ENCODE measurements around the gene PSMB7. TPM values are rescaled to one million over a fixed set of nuclear protein-coding genes. Genes with fewer than 3 reads are reported as not detected.

PSMB7 gene
- total RNA-seq, 1 donor from 2014 or later = 87.6 TPM

DNA sequence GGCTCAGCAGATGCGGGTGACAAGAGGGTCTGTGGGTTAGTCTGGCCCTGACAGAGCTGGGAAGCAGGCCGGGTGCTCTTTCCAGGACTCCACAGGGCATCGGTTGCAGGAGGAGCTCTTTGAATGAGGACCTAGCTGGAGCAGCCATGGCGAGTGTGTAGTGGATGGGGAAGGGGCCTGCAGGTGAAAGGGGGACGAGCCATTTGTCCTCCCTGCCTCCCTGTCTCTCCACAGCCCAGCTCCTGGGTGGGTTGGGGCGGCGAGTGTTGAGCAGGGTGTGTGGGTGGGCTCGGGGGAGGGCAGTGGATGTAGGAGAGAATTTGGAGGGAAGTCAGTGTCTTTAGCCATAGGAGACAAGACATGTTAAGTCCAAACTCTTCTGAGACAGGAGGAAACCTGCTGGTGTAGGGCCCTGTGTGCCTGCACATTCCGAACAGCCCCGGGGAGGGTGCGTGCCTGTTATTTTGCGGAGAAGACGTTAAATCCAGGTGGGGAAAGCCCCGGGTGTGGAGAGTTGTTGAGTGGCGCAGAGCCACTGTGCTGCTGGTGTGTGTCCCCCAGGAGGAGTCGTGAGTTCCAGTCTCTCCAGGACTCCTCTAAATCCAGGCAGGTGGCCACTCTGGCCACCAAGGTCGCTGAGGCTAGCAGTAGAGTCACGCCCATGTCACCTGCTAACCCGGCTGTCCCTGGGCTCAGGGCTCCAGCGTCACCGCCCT is 73.6 kb downstream of the PSMB7 start:
- no peak for DNase-seq (ENCODE audit: low spot score)
- intact Hi-C loops (cut with DNase I) = no loop called here
- no peak for ATAC-seq

DNA sequence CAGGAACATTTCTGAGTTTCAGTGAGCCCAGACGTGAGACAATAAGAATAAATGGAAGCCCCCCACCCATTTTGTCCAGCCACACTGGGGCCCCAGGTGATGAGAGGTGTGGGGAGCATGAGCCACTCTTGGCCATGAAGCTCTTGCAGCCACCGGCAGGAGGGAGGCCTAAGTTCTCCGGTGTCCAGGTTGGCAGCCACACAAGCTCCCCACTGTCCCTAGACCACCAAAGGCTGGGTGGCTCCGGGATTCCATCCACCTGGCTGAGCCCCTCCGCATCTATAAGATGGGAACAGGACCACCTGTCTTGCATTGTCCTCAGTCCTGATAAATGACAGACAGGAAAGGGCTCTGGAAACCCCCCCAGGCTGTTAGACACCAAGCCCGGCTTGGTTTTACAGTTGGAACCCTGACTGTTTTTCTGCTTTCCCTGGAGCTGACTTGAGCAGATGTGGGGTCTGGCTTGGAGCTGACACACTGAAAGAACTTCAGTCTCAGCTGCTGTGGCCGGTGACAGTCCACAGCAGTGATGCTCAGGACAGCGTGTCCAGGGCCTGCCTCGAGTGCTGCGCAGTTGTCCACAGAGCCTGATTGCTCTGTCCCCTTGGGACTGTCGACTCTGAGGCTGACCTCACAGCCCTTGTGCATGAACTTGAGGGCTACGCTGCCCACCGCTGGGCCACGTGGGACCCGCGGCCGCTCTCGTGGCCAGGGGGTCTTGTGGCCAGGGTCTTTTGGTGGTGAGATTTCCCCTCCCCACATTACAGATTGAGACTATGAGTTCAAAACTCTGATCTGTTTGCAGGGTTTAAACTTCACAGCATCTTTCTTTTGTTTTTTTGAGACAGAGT is 74.8 kb downstream of the PSMB7 start:
- ATAC-seq (no peak), DNase-seq (ENCODE audit: low spot score) (no peak)
- intact Hi-C loops (cut with DNase I) = no loop called here

DNA sequence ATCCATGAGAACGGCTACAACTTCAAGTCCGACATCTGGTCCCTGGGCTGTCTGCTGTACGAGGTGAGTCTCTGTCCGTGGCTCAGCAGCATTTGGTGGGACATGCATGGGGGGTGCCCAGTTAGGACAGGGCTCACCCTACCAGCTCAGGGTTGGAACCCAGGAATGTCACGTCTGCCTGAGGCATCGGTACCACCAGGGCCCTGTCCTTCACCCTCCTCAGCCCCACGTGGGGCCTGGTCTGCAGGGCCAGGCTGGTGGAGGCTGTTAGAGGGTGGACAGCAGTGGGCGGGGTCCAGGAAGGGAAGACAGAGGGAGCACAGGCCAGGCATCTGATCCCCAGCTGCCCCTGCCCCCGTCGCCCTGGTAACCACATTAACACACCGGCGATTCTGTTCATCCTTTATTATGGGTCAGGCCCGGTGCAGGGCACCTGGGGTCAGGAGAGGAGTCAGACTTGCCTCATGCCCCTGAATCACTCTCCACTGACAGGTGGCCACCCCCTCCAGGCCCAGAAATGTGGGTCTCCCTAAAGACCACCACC is 75.6 kb downstream of the PSMB7 start:
- ATAC-seq = no peak
- intact Hi-C loops (cut with DNase I) = no loop called here
- DNase-seq (ENCODE audit: low spot score) = no peak

DNA sequence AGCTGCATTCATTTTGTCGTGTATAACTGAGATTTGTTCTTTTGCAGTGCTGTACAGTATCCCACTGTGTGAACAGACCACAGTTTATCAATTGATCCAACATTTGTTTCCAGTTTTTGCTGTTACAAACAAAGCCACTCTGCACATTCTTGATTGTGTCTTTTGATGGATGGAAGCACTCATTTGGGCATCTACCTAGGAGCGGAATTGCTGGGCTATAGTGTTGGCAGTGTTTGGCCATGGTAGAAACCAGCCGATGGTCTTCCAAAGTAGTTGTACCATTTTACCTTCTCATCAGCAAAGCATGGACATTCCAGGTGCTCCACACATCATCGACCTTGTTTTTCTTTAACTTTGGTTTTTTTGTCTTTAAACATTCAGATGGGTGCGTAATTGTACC is 77.7 kb downstream of the PSMB7 start:
- no peak for DNase-seq (ENCODE audit: low spot score)
- intact Hi-C loops (cut with DNase I) = no loop called here
- ATAC-seq = no peak

DNA sequence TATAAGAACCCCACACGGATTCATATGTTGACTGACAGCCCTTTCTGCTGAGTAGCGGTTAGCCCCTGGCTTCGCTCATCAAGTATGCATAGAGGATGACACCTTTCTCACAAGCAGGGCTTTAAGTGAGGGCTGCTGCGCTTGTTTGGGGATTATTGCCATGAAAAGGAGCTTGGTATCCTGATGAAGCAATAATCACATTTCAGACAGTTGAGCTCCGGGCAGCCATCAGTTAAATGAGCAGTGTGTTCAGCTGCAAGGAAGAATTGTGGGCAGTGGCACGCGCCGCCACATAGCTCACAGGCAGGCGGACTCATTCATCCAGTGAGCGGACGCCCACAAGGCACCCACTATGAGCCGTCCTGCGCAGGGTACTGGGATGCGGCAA is 79.9 kb downstream of the PSMB7 start:
- intact Hi-C loops (cut with DNase I) = no loop called here
- ATAC-seq (peak; percentile 35), DNase-seq (ENCODE audit: low spot score) (no peak)

DNA sequence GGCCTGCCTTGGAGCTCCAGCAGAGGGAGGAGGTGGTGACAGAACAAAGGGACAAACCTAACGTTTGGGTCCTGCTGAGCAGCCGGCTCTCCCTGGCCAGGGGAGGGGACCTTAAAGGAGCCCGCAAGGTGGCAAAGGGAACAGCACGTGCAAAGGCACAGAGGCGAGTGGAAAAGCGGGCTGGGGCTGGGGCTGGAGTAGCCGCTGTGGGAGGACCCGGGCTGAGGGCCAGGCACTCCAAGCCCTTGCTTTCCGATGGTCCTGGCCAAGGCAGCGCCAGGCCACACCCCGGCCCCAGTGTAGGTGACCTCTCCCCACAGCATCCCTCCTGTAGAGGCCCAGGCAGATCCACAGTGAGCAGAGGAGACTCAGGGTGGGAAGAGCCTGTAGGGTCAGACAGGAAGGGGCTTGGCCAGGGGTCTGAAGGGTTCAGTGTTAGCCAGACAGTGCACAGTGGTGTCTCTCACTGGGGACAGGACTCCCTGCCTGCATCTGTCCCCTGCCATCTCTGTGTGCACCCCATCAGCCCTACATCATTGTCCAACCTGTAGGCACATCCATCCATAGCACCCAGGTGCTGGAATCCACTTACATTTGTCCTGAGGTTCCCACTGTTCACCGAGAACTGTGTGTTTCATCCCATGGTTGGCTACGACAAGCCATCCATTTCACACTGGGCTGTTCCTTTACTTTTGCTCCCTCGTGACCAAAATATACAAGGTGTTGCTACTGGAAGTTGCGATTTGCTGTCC is 80.5 kb downstream of the PSMB7 start:
- intact Hi-C loops (cut with DNase I) = no loop called here
- DNase-seq (ENCODE audit: low spot score) (no peak), ATAC-seq (no peak)

DNA sequence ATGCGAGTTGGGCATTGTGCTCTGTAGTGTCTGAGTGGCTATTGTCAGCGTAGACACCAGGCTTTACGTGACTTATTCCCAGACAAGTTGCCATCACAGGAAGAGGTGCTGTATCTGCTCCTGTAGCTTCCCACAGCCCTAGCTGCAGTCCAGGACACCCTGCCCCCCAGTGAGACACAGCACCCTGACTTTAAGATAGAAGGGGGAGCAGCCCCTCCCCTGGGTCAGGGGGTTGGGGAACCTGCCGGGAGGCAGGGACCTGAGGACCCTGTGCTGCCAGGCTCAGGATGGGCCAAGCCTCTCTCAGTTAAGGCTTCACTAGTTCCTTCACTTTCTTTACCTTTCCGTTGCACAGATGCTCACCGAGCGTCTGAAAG is 82.1 kb downstream of the PSMB7 start:
- intact Hi-C loops (cut with DNase I) = no loop called here
- DNase-seq (ENCODE audit: low spot score) (no peak), ATAC-seq (no peak)

DNA sequence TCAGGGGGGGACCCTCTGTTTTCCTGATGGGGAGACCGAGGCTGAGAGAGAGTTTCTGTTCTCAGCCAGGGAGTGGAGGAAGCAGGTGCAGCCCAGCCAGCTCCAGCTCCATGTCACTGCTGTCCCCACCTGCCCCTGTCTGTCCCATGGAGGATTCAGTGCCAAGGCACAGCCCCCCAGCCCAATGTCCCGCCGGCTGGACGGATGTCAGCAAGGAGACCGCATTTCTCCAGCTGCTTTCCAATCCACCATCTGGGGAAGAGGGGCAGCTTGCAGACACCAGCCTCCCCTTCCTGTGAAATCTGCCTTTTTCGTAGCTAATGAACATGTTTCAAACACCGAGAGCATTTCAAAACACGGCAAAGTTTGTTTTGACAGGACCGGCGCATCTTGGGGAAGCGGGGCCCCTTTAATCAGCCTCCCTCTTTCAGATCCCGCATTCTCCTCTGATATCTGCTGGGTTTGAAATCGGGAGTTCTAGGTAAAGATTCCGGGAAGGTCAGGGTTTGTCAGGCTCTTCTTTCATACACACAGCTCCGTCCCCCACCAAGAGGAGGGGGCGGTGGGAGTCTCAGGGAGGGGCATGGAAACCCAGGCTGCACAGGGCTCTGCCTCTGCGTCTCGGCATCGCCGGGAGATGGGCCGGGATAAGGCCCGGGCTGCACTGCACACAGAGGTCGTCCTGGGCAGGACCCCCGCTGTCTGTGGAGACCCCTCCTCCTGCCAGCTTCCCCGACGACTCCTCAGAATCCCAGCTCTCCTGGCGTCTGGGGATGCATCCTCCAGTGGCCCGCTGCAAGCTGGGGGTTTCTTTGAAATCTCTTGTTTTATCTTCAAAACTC is 82.7 kb downstream of the PSMB7 start:
- ATAC-seq = no peak
- intact Hi-C loops (cut with DNase I) = no loop called here
- DNase-seq (ENCODE audit: low spot score) = no peak

DNA sequence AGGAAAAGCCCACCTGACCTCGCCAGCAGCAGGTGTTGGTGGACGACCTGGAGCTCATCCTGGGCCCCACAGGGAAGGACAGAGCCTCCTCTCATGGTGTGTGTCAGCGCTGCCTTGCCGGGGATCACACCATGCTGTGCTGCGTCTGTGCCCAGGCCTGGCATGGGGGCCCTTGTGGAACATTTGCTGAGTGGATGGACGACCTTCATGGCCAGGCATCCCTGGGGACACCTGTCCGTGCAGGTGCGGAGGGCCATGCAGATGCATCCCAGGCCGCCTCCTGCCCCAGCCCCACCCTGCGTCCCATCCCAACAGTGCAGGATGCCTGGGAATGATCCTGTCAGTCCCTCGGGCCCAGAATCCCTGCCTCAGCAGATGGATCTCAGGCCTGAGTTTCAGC is 83.7 kb downstream of the PSMB7 start:
- no peak for DNase-seq (ENCODE audit: low spot score)
- intact Hi-C loops (cut with DNase I) = no loop called here
- ATAC-seq = no peak

DNA sequence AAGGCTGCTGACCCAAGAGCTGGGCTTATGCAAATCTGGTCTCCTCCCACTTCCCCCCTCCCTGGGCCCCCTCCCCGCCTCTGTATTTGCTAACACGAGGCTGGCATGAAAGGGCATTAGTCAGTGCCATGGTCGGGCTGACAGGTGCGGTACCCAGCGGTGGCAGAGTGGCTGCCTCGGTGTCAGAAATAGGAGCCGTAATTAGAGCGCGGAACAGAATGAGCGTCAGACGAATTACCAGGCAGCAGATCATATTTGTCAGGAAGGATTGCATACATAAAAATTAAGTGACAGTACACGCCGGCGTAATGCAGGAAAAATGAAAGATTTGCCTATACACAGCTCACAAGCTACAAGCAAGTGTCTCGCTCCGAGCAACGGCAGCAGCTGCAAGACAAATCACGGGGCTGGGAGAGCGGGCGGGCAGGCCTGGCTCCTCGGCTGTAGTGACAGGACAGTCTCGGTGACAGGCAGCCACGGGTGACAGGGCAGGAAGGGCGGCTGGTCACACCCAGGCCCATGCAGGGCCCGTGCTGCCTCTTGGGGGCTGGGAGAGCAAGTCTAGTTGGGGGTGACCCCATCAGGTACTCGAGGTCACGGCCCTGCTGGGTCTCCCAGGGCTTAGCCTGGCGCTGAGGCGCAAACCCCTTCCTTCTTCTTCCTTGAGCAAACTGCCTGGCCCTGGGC is 85.1 kb downstream of the PSMB7 start:
- intact Hi-C loops (cut with DNase I) = no loop called here
- DNase-seq (ENCODE audit: low spot score) = no peak
- ATAC-seq = no peak

DNA sequence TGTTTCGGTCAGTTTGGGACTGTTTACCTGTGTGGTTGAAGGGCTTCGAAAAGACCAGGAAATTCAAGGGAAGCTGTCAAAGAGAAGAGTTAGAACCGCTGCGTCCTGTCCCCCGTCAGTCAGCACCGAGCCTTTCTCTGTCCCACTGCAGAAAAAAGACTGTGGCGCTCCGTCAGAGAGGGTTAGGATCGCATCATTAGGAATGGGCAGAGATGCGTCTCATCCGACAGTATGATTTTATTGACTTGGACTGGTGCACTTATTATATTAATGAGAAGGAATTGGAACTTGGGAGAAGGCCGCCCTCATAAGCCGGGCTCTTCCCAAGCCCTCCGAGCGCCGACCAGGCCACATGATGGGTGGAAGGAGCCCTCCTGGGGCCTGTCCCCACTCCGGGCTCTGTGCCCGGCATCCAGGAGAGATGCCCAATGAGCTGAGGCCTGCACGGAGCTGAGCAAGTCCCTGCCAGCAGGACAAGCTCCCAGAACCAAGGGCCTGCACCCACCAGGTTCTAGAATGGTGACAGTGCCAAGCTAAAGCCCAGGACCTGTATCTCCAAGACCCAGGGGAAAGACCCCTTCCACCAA is 85.9 kb downstream of the PSMB7 start:
- ATAC-seq (no peak), DNase-seq (ENCODE audit: low spot score) (no peak)
- intact Hi-C loops (cut with DNase I) = no loop called here

DNA sequence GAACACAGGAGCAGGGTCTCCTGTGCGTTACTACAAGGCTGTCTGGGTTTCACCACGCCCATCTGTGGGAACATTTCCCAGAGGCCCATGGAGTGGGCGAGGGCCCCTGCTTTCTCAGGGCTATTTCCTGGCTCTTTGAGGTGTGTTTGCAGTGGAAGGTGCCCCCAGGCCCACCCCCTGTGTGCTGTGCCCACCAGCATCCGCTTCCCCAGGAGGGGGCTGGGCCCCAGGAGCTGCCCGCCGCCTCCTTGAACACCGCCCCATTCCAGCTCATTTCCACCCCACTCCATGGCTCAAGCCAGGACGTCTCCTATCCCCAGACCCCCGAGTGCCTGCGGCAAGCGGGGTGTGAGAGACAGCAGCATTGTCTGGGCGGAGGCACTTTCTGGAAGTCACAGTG is 87.0 kb downstream of the PSMB7 start:
- DNase-seq (ENCODE audit: low spot score) (no peak), ATAC-seq (no peak)
- intact Hi-C loops (cut with DNase I) = no loop called here

DNA sequence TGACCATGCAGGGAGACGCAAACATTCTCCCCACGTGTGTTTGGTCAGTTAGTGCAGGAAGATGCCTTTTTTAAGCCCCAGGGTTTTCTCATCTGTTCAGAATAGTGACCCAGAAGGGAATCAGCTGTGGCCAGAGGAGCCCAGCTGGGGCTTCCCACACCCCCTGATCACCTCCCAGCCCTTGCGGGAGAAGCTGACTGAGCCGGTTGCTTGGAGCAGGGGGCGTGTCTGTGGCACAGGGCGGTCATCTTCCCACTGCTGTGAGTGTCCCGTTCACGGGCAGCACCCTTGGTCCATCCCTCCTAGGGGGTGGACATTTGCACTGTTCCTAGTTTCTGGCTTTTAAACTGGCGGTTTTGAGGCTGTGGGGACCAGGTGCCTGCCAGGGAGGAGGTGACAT is 87.8 kb downstream of the PSMB7 start:
- ATAC-seq = no peak
- intact Hi-C loops (cut with DNase I) = no loop called here
- no peak for DNase-seq (ENCODE audit: low spot score)

DNA sequence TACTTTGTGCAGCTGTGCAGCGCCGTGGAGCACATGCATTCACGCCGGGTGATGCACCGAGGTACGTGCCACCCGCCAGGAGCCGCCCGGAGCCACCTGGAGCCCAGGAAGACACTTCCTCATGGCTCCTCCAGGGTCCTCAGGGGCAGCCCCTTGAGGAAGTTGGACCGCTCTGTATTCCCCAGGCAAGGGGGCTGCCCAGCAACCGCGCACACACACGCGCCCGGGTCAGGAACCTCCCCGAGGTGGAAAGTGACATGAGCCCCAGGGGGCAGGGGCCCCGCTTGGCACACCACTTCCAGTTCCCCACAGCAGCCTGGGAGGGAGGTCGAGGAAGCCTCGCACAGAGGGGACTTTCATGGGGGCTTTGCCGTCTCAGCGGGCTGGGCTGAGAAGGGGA is 88.9 kb downstream of the PSMB7 start:
- ATAC-seq (no peak), DNase-seq (ENCODE audit: low spot score) (no peak)
- intact Hi-C loops (cut with DNase I) = no loop called here

DNA sequence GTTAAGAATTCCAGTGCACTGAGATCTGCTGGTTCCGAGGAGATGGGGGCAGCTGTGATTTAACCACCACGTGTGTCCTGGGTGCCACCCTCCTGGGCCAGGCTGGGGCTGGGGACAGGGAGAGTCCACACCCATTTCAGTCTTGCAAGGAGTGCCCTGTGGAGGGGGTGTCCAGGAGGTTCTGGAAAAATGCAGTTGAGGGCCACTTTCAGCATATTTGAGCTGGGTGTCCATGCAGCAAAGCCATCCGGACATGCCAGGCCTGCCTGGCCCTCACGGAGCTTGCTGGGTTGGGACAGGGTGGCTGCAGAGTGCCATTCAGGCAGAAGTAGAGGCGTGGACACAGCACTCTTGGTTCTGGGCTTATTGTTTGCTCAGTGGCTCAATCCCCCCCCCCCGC is 89.4 kb downstream of the PSMB7 start:
- intact Hi-C loops (cut with DNase I) = no loop called here
- ATAC-seq (no peak), DNase-seq (ENCODE audit: low spot score) (no peak)

DNA sequence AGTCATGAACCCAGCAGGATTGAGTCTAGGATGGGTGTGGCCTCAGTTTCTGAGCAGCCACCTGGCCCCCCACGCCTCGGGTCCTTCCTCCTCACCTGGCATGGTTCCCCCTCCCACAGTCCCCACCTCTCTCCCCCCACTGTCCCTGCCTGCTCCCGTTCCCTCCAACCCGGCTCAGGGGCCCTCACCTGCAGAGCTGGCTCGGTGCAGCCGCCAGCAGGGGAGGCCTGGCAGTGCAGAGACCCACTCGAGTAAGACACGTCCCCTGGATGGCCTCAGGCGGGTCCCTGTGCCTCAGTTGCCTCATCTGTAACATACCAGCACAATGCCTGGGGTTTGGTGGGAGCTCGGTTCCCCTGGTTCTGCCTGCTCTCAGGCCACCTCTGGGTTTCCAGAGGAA is 91.3 kb downstream of the PSMB7 start:
- ATAC-seq = no peak
- intact Hi-C loops (cut with DNase I) = loop anchor here (5.0 kb wide), 1 partner anchor 197 kb away; no protein-coding TSS in a partner anchor
- no peak for DNase-seq (ENCODE audit: low spot score)

DNA sequence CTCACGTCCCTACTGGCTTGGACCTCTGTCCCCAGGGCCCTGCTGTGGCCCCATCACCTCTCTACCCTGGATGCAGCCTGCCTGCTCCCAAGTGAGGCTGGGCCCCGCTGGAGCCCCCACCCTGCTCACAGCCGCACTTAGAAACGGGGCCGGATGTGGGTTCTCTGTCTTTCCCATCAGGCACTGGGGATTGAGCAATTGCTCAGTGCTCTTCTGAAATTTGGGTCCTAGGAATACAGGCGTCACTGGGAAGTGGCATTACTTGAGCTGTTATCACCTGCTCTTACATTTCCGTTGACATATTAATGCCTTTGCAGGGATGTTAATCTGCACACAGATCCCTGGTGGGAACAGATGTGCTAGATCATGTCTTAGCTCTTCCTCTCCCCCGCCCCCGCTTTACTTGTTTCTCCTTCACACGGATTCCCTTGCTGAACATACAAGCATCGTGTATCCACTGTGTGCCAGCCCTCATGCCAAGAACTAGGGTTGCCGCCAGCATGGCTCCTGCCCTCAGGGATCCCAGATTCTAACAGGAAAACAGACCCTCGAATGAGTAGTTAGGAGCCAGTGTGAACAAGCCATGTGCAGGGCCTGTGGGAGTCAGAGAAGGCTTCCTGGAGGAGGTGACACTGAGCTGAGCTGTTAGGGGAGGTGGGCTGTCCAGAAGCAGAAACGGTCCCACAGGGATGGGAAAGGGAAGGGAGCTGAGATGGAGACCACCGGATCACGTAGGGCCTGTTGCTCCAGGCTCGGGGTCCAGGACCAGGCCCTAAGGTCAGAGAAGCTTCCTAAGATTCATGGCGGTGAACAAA is 92.4 kb downstream of the PSMB7 start:
- DNase-seq (ENCODE audit: low spot score) (no peak), ATAC-seq (no peak)
- intact Hi-C loops (cut with DNase I) = loop anchor here (5.0 kb wide), 1 partner anchor 196 kb away; no protein-coding TSS in a partner anchor

Measured in sciatic nerve (tissue), 2 donors.